PC-9 (cell line): ENCODE measurements around the gene PCNX3. TPM values are rescaled to one million over a fixed set of nuclear protein-coding genes. Genes with fewer than 3 reads are reported as not detected.
A peak's percentile ranks its signal among the peaks of the same experiment; 100 is the strongest.
"Not testable (repeated sequence)": the region's sequence is repeated elsewhere in the genome, so short reads cannot be mapped to it uniquely, and the experiment has no call there.

ENCODE experiments used
- BruUV-seq: library from RNA; stranded (reverse); fragments of 400-500 nt; replicated peaks from 2 replicates; lab custom pipeline; 2021; lab: Mats Ljungman, UMichigan
- CTCF ChIA-PET: fragments of 300-600 bp; sonication (Branson Sonifier 250); formaldehyde crosslinking; loops from one replicate; lab custom pipeline; 2022; ENCODE audit warnings: antibody characterized with exemption; lab: Charles Lee
- POLR2A ChIA-PET: fragments of 300-600 bp; sonication (Branson Sonifier 250); formaldehyde crosslinking; loops from one replicate; lab custom pipeline; 2022; ENCODE audit warnings: antibody characterized with exemption; ENCODE audit not compliant: unreplicated experiment; lab: Charles Lee
- DNase-seq, 2 experiments: peaks; one replicate each; pipeline versions ENCODE4 v3.0.0 to v3.0.0-alpha.2; 2015 to 2022; ENCODE audit warnings: mixed read lengths in 1 of 2
- H2AFZ ChIP-seq: fragments of 200-600 bp; sonication (generic); 2 replicates; pipeline ENCODE4 v1.8.1; 2017; ENCODE audit warnings: antibody characterized with exemption
- H3F3A ChIP-seq: fragments of 200-600 bp; sonication (generic); 2 replicates; pipeline ENCODE4 v1.8.1; 2017; ENCODE audit warnings: antibody characterized with exemption, mild to moderate bottlenecking, low read depth; ENCODE audit not compliant: insufficient read depth
- H3K27ac ChIP-seq: fragments of 200-600 bp; sonication (generic); 2 replicates; pipeline ENCODE4 v1.6.1; 2016; ENCODE audit warnings: mixed run types
- H3K27me3 ChIP-seq: fragments of 200-600 bp; sonication (generic); 2 replicates; pipeline ENCODE4 v1.6.1; 2016; ENCODE audit warnings: low read depth, mixed run types; ENCODE audit not compliant: insufficient read depth
- H3K36me3 ChIP-seq: fragments of 200-600 bp; sonication (generic); 2 replicates; pipeline ENCODE4 v1.6.1; 2016; ENCODE audit warnings: low read depth, mixed run types
- H3K4me1 ChIP-seq: fragments of 200-600 bp; sonication (generic); replicated peaks from 2 replicates; pipeline ENCODE4 v1.6.1; 2016; ENCODE audit warnings: mixed run types; ENCODE audit not compliant: insufficient read depth
- H3K4me2 ChIP-seq: fragments of 200-600 bp; sonication (generic); 2 replicates; pipeline ENCODE4 v1.6.1; 2017; ENCODE audit warnings: mixed run types
- H3K4me3 ChIP-seq: fragments of 200-600 bp; sonication (generic); 2 replicates; pipeline ENCODE4 v1.6.1; 2016; ENCODE audit warnings: mixed run types
- H3K79me2 ChIP-seq: fragments of 200-600 bp; sonication (generic); 2 replicates; pipeline ENCODE4 v1.6.1; 2017; ENCODE audit warnings: low read depth, mixed run types
- H3K9me2 ChIP-seq: fragments of 200-600 bp; sonication (generic); 2 replicates; pipeline ENCODE4 v1.8.1; 2017; ENCODE audit warnings: mild to moderate bottlenecking; ENCODE audit not compliant: insufficient read depth
- H3K9me3 ChIP-seq: fragments of 200-600 bp; sonication (generic); 2 replicates; pipeline ENCODE4 v1.8.1; 2016; ENCODE audit warnings: low read depth; ENCODE audit not compliant: insufficient read depth
- H4K20me1 ChIP-seq: fragments of 200-600 bp; sonication (generic); 2 replicates; pipeline ENCODE4 v1.8.1; 2017; ENCODE audit not compliant: insufficient read depth
- CTCF ChIP-seq: fragments of 200-600 bp; sonication (generic); conservative IDR thresholded peaks from 2 replicates; pipeline ENCODE4 v1.6.1; 2017; ENCODE audit warnings: mixed run types, antibody characterized with exemption, mild to moderate bottlenecking, moderate library complexity
- EZH2 ChIP-seq: fragments of 200-600 bp; sonication (generic); IDR thresholded peaks from 2 replicates; pipeline ENCODE4 v1.8.0; 2017; ENCODE audit warnings: antibody characterized with exemption, low read depth
- intact Hi-C: fragments of 100-400 bp; cut with micrococcal nuclease; formaldehyde crosslinking; loops from one replicate; pipeline ENCODE4 v1.10.0; 2022; ENCODE audit not compliant: unreplicated experiment
- total RNA-seq: library from RNA; stranded (reverse); gene quantifications from 2 replicates; pipeline ENCODE4 v1.2.3, GENCODE V29; 2021

The PCNX3 gene
- total RNA-seq, 1 experiment from 2014 or later = 76.9 TPM

GRCh38 chr11:65637032-65637557 is 21.5 kb downstream of the PCNX3 start:
- Histone ChIP-seq H3K79me2 (no peaks in the 10 kb centered on the region), H3K27me3 (no peaks in the 10 kb centered on the region), H3K4me1 (peaks cover 17% of the 10 kb centered on the region), H3K36me3 (peaks cover 14% of the 10 kb centered on the region), H4K20me1 (peaks cover 10% of the 10 kb centered on the region), H3K9me2 (no peaks in the 10 kb centered on the region), H2AFZ (no peak overlapping the region), H3K9me3 (no peaks in the 10 kb centered on the region), H3K4me2 (peak overlapping the region; percentile 91), H3K4me3 (peak overlapping the region; percentile 57; the same call in 1 of the 2 replicates), H3F3A (peaks cover 36% of the 10 kb centered on the region), H3K27ac (peak overlapping the region; percentile 18)
- ChIA-PET POLR2A (interaction anchor here (0.7 kb wide), 1 partner anchor 270 kb away, joined by 3 read pairs; no protein-coding TSS in a partner anchor), CTCF (interaction anchor here (0.6 to 1.2 kb wide), 2 partner anchors 220 to 247 kb away, joined by 3 to 5 read pairs; no protein-coding TSS in a partner anchor)
- DNase-seq = peak in 1 of 2 experiments; percentile 16
- intact Hi-C loops = loop anchor here (5.0 kb wide), 2 partner anchors 180 to 250 kb away; partner anchors contain the start of gene FIBP
- BruUV-seq = no TSS peak
- TF ChIP-seq EZH2 = no peak
- no peak for TF ChIP-seq CTCF

- no peaks in the 10 kb centered on the region for H3K79me2 ChIP-seq
- H3K9me3 ChIP-seq = no peaks in the 10 kb centered on the region
- POLR2A ChIA-PET = interaction anchor here (0.5 to 0.8 kb wide), 16 partner anchors 14 to 979 kb away, joined by 3 to 12 read pairs (median 4); partner anchors contain the start of genes EHBP1L1, SCYL1 and ZNRD2
- intact Hi-C loops = loop anchor here (1.0 to 5.0 kb wide), 5 partner anchors 15 to 249 kb away; partner anchors contain the start of genes FIBP and PCNX3
- no peaks in the 10 kb centered on the region for H3K9me2 ChIP-seq
- peak within 1 kb of the TSS; percentile 91 for H3K4me2 ChIP-seq
- TF ChIP-seq CTCF (peak; percentile 68), EZH2 (no peak)
- no peaks in the 10 kb centered on the region for H3K27me3 ChIP-seq
- peaks cover 36% of the 10 kb centered on the region for H3F3A ChIP-seq
- peak; percentile 86 to 94 for DNase-seq
- peak within 1 kb of the TSS; percentile 57 for H3K4me3 ChIP-seq
- H4K20me1 ChIP-seq = peaks cover 10% of the 10 kb centered on the region; the same call in 1 of the 2 replicates
- BruUV-seq = no TSS peak
- peak within 1 kb of the TSS; percentile 18 for H3K27ac ChIP-seq
- peak within 1 kb of the TSS; percentile 44; the same call in 1 of the 2 replicates for H2AFZ ChIP-seq
- H3K36me3 ChIP-seq = peaks cover 14% of the 10 kb centered on the region
- CTCF ChIA-PET = interaction anchor here (0.6 to 1.2 kb wide), 5 partner anchors 67 to 432 kb away, joined by 3 to 10 read pairs (median 4); partner anchors contain the start of gene PACS1
- H3K4me1 ChIP-seq = peaks cover 17% of the 10 kb centered on the region
These were observed 22.3 kb downstream of the PCNX3 start, which contains the start of gene SIPA1 for GRCh38 chr11:65637794-65638419. SIPA1 (plus strand) TSS chr11:65638101; CDS start chr11:65640922, 2,821 bp downstream.

- POLR2A ChIA-PET = interaction anchor here (0.5 kb wide), 1 partner anchor 24 kb away, joined by 3 read pairs; no protein-coding TSS in a partner anchor
- Histone ChIP-seq H3K4me1 (peaks cover 17% of the 10 kb centered on the region), H3F3A (peaks cover 44% of the 10 kb centered on the region), H3K36me3 (peaks cover 14% of the 10 kb centered on the region), H3K4me2 (peak overlapping the region; percentile 91; the same call in 1 of the 2 replicates)
- intact Hi-C loops = loop anchor here (2.0 to 5.0 kb wide), 3 partner anchors 14 to 248 kb away; partner anchors contain the start of gene FIBP
- CTCF ChIA-PET, H4K20me1 ChIP-seq, H3K9me2 ChIP-seq, BruUV-seq, H3K27ac ChIP-seq, H3K4me3 ChIP-seq, H3K27me3 ChIP-seq, H2AFZ ChIP-seq, H3K9me3 ChIP-seq, H3K79me2 ChIP-seq: not testable (repeated sequence)
- DNase-seq = peak in 1 of 2 experiments; percentile 18
These were observed 23.6 kb downstream of the PCNX3 start for GRCh38 chr11:65639228-65639597.
